C1 segment of cervical spinal cord (tissue), 14 donors: ENCODE data around the gene LRRC75B.

Source experiments
- DNase-seq, 14 donors: peaks; one replicate each; lab custom pipeline; 2025; lab: John Stamatoyannopoulos, UW

LRRC75B gene

DNA sequence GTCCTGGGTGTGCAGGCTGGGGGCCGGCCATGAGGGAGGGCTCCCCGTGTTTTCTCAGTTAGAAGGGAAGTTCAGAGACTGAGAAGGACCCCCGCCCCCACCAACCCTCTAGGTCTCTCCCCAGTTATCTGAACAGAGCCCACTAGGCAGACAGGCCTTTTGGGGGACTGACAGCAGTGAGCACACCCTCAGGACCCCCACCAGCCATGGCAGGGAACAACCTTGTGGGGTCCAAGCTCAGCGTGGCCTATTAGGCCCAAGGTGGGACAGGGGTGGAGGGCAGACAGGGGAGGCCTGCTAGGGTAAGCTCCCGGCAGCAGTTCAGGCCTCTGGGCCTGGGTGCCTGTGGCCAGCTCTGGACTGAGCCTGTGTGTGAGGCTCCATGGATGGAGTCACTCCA, 5.6 kb downstream of the LRRC75B start:
- no peak for DNase-seq

DNA sequence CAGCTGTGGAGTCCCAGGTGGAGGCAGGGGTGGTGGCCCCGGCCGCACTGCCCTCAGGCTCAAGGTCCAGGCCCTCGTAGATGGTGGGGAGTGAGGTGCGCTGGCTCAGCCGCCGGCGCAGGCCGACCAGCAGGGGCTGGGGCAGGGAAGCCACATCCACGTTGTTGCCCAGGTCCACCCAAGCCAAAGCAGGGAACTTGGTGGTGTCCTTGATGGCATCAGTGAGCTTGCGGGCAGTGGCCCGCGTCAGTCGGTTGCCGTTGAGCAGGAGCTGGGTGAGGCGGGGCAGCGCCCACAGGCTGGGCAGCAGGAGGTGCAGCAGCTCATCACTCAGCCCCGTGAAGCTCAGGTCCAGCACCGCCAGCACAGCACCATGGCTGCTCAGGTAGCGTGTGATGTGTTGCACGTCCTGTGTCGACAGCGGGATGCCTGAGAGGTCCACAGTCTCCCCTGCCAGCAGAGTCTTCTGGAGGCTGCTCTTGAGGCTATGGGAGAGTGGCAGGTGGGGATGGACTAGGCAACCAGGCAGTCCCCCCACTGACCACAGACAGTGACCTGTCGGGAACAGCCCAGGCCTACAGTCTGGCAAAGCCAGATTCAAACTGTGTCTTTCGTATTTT, 6.8 kb downstream of the LRRC75B start:
- DNase-seq: no peak

DNA sequence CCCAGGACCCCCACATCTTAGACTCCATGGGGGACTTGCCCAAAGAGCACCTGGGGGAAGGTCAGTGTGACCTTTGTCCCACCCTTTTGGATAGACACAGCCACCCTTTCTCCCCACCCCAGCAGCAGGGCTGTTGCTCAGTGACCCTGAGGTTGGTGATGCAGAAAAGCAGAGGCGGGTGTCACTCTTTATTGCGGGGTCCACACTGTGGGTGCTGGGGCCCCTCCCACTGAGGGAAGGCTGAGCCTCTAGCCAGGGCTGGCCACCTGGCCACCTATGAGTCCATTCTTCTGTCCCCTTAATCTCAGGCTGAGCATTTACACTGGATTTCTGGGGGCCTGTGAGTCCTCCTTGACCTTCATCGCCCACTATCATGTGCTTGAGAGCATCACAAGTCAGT, 7.4 kb downstream of the LRRC75B start:
- no peak for DNase-seq

DNA sequence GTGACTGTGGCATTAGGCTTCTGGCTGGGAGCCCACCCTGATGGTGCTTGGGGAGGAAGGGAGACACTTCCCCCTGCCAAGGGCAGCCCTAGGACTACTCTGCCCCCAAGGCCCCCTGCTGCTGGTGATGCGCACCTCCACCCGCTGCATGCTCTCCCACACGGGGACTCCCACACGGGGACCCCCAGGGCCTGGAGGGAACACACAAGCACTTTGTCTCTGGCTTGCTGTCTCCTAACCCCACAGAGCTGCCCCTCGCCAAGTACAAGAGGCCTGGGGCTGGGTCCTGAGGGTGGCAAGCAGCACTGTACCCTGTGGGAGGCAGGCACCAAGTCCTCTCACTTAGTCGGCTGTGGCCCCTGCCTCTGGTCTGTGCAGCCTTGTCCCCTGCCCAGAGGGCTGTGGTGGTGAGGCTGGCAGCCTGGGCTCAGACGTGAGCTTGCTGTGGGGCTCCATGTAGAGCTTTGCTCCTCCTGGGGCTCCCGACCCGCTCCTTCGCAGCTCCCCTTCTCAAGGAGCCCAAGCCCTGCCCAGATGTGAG, 7.9 kb downstream of the LRRC75B start:
- no peak for DNase-seq

DNA sequence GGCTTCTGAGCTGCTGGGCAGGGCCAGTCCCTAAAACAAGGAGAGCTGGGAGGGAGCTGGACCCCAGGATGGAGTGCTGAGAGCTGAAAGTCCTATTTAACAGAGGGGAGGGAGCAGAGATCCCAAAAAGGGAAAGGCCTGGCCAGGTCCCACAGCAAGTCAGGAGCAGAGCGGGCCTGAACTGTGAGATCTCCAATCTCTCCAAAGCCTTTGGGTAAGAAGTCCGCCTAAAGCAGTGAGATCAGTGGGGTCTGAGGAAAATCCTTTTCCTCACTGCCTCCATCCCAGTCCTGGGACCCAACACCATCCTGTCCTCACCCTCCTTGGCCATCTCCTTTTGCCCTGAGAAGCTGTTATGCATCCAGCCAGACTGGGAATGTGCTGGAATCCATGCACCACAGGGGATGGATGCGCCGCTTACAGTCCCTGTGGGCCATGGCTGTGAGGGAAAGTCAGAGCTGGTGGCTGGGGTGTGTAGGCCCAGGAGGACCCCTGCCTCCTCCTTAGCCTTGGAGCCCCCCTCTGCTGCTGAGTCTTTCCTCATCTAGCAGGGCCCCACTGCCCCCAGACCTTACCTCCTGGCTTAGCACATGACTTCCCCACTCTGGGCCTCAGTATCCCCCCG, 8.6 kb downstream of the LRRC75B start:
- no peak for DNase-seq

DNA sequence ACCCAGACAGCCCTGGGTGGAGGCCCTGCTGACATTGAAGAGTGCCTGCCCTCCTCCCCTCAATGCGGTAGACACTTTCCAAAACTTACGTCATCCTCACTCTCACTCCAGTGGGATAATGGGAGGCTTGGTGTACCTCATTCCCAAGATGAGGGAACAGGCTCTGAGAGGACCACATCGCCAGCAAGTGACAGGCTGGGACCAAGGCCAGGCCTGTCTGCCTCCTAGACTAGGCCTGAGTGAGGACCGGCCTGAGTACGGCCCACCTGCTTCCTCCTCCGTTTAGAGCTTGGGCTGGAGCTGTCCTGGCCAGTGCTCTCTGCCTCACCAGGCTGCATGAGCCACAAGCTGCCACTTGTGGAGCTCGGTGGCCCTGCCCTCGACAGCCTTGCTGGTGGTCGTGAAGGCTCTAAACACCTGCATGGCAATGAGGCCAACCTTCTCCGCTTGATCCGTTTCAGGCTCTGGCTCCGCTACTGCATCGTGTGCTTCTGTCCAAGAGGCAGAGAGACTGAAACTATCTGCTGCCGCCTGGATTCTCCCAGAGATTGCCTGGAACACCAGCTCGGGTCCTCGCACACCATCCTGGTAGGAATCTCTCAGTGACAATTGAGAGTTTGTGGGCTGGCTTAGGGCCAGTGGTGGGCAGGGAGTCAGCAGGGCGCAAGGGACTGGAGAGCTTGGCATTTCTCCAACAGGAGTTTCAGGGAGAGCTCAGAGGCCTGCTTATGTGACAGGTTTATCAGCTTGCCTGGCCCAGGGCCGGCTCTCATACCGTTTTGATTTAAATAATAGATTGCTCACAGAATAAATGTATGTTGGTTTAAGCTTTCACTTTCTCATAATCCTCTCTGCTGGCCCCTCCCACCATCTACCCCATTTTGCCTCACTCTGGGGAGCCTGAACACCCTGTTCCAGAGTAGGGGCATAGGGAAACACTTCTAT, 9.4 kb downstream of the LRRC75B start:
- no peak for DNase-seq

DNA sequence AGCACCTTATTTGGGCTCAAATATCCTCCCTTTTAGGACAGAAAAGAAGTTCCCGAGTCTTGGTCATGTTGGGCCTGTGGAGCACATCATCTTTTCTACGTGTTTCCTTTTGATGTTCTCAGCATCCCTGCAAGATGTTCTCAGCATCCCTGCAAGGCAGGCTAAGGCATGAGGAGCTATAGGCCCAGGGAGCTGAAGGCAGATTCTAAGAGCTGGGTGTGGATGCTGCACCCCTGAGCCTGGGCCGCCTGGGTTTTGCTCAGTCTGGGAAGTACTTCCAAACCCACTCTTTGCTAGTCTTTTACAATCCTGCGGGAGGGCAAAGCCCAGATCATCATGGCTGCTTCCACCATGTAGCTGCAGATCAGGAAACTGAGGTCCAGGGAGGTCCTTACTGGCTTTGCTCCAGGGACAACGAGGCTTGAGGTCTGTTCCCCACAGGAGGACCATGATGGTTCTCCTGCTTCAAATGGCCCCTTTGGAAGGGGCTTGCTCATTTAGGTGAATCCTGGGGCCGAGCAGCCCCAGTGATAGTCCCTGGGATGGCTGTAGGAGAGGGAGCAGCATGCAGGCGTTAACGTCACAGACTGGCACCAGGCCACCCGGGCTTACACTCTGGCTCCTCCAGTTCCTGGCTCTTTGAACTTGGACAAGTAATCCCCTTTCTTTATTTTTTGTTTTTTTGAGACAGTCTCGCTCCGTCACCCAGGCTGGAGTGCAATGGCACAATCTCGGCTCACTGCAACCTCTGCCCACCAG, 10.6 kb downstream of the LRRC75B start:
- DNase-seq: no peak

DNA sequence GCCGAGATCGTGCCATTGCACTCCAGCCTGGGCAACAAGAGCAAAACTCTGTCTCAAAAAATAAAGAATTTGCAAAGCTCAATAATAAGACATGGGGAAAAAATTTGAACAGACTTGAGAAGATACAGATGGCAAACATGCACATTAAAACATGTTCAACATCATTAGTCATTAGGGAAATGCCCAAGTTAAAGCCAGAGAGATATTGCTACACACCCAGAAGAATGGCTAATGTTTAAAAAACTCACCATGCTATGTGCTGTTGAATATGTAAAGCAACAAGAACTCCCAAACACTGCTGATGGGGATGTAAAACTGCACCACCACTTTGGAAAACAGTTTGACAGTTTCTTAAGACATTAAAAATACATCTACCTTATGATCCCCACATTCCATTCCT, 12.6 kb downstream of the LRRC75B start:
- DNase-seq: no peak

DNA sequence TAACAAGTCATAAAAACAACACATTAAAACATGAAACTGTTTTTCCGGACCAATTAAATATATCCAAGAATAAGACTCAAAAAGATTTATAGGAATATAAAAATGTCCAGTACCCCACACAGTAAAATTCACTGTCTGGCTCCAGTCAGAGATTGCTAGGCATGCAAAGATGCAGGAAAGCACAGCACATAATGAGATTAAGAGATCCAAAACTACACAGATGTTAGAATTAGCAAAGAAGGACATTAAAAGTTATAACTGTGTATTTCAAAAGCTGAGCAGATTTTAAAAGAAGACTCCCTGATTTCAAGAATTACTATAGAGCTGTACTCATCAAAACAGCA, 13.6 kb downstream of the LRRC75B start:
- no peak for DNase-seq

DNA sequence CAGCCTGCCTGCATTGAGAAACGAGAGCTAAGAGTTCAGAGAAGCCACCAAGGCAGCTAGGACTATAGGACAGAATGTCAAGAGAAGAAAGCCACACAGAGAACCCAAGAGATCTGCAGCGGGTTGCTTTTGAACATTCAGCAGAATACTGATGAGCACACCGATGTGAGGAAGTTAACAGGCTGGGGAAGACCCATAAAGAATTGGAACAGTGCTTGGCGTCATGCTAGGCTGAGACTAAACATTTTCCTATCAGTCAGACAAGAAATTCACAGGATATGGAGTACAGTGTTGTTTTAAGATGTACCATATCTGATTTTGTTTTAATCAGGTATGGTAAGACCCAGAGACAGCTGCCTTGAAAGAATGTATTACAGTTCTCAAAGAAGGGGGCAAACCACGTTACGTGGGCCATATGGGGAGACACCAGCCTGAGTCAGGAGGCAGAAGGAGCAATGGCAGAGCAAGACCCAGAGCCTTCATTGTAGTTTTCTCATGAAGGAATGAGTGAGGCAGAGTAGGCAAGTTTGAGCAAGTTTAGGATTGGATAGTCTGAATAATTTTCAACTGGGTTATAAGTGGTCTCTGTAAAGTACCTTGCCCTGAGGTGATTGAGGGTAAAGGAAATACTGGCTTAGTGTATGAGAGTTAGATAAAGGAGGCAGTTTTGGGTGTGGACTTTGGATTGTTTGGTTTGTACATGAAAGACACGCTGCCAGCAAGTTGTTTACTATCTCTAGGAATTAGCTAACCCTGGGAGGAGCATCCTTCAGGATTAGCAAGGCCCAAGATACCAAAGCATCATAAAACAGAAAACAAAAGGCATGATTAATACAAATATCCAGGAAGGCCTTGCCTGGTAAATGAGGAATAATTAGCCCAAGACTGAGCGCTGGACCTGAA, 14.3 kb downstream of the LRRC75B start:
- DNase-seq: no peak

DNA sequence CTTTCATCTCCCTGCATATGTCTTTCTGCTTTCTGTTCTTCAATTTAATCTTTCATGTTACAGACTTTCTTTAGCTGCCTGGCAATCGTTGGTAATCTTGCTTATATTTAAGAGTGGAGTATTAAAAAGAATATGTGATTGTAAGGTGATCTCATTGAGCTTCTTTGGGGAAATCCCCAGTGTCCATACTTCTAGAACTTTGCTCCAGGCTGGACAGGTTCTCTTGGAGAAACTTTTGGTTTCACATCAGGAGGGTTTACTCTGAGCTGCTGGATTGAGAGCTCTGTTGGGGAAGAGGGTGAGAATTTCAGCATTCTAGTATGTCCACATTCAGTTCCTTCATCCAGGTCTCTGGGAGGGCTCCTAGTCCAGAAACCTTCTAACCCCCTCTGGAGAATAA, 16.1 kb downstream of the LRRC75B start:
- no peak for DNase-seq

DNA sequence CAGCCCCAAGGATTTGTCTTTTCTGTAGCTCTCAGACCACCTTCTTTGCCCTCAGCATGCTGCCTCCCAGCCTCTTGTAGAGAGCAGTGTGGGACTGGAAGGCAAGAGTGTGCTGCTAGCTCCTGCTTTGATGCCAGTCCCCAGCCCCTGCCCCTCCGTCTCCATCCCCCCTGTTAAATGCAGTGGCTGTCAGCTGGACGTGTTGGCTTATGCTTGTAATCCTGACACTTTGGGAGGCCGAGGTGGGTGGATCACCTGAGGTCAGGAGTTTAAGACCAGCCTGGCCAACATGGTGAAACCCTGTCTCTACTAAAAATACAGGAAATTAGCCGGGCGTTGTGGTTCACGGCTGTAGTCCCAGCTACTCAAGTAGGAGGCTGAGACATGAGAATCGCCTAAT, 21.6 kb downstream of the LRRC75B start:
- no peak for DNase-seq

DNA sequence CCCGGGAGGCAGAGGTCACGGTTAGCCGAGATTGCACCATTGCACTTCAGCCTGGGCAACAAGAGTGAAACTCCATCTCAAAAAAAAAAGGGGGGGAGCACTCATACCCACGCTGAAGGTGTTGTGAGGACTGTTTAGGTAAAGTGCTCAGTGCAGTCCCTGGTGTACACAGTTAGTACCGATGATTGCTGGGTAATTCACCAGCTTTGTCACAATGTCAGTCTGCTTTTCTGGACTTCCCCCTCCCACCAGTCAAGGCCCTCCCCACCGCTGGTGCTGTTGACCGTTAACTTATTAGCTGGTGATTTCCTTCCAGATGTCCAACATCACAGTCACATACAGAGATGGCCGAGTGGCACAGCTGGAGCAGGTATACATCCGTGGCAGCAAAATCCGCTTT, 25.2 kb downstream of the LRRC75B start:
- no peak for DNase-seq

DNA sequence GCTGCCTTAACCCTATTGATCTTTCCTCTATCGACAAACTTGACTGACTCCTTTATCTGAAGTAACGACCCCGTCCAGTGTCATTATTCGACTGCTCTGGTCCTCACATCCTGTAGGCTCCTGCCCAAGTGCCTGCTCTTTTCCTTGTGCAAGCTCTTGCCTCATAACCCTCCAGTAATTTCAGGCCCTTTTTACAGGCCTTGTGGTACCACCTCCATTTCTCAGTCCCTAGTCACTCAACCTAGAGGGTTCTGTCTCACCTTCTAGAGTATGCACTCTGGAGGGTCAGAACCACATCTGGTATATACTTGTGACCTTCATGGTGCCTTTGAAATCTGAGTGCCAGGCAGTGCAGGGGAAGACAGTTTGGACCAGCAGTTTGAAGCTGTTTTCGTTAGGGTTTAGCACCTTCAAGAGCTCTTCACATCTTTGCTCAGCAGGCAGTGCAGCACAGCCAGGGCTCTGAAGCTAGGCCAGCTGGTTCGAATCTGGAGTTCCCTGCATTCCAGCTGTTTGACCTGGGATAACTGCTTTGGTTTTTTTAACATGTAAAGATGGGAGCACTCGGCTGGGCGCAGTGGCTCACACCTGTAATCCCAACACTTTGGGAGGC, 25.9 kb downstream of the LRRC75B start:
- no peak for DNase-seq

DNA sequence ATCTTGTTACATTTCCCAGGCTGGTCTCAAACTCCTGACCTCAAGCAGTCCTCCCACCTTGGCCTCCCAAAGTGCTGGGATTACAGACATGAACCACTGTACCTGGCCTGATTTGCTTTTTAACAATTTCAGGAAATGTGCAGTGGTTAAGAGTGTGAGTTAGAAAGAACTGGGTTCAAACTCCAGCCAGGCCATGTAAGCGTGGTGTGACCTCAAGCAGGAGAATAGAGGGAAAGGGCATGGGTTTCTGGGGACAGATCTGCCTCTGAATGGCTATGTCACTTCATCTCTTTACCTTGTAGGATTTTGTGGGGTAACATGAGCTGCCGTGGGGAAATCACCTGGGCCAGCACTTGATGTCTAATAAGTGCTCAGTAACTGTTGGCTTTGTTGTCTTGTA, 27.8 kb downstream of the LRRC75B start:
- no peak for DNase-seq

DNA sequence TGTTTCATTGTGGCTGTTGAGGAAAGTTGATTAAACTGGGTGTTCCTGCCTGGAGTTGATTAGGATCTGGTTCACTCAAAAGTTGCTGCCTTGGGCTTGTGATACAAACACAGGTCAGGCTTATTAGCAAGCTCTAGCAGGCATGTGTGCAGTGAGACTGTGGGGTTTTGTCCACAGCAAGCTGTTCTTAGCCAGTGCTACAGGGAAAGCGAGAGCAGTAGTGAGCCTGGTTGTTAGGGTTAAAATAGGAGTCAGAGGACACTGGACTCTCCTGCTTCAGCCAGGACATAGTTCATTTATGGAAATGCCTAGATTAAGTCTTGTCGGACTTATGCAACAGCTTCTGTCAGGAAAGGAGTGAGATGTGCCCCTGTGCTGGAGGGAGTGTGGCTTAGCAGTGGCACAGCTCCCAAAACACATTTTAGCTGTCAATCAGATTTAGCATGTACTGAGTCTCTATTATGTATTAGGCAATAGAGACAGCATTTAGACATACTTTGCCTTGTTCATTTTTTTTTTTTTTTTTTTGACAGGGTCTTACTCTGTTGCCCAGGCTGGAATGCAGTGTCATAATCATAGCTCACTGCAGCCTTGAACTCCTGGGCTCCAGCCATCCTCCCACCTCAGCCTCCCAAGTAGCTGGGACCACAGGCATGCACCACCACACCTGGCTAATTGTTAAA, 28.4 kb downstream of the LRRC75B start:
- no peak for DNase-seq

DNA sequence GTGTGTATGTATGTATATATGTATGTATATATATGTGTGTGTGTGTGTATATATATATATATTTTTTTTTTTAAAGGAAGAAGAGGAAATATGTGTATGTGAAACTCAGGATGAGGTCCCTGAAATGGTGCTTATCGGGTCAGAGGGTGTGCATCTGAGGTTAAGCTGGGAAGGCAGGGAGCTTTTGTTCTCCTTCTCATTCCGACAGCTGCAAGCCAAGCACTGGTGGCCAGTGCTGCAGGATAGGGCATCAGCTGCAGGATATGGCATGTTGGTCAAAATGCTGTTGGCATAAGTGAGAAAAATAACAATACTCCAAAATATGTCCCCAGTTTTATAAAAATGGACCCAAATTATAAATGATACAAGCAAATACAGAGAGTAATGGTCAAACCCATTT, 29.6 kb downstream of the LRRC75B start:
- no peak for DNase-seq

DNA sequence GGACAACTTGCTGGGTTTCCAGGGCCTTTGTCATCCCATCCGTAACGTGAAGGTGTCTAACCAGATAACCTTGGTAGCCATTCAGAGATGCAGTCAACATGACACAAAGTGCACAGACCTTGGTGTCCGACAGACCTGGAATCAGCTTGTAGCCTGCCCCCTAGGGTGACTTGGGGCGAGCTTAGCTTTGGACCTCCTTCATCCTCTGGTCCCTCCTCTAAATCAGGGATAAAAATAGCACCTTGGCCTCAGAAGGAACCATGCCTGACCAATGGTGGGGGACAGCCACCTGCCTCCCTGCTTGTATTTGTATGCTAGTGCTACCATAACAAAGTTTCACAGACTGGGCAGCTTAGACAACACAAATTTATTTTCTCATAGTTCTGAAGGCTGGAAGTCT, 33.4 kb downstream of the LRRC75B start:
- DNase-seq: no peak

DNA sequence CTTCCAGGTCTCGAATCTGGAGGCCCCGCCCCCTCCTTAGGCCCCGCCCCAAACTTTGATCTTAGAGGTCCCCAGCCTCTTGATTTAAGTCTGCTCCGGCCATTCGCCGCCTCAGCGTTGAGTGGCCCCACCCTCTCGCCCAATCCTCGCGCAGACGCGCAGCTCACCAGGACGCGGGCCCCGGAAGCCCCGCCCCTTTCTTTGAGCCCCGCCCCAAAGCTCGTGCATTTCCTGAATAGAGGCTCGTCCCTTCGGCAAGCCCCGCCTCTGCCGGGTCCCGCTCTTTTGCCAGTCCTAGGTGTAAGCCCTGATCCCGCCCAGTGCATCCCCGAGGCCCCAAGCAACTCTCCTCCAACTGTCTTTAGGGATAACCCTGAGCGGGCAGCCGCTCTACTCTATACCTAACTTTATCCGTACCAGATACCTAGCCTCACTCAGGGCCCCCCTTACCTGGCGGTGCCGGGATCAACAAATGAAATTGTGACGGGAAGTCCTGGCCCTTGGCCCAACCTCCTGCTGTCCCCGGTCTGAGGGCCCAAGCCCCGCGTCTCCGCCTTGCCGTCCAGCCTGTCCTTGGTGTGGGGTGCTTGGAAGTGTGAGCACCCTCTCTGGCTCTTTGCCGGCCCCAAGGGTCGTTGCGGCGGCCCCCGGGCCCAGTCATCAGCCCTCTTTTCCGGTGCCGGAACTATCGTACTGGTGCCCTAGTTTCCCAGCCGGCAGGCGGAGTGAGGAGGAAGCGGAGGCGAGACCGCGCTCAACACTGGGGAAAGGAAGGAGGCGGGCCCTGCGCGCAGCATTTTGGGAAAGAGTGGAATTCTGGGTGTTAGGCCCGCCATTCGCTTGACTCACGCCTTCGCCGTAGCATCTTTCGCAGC, 37.5 kb downstream of the LRRC75B start, which contains the start of gene SNRPD3:
Gene SNRPD3, plus strand, starts transcription at position 835 of the 875 bp plus-strand sequence. CDS start 1,676 bp downstream, outside the sequence.
- DNase-seq: peak; percentile 85 to 100 (median 99)
